Small intestine (tissue), 7 donors: ENCODE measurements around the gene C15orf61. TPM values are rescaled to one million over a fixed set of nuclear protein-coding genes. Genes with fewer than 3 reads are reported as not detected.

Experiments
- DNase-seq, 2 donors: peaks; one replicate each; pipeline versions ENCODE4 v3.0.0 to v3.0.0-alpha.2; 2013
- FAIRE-seq: peaks from 2 replicates; lab custom pipeline; 2012; peaks lifted over from hg19 to GRCh38; lab: Jason Lieb, UNC
- H3K27ac ChIP-seq, 3 donors: one replicate each; pipeline ENCODE4 v1.5.1; 2013; ENCODE audit warnings: low read length in 2 of 3, mild to moderate bottlenecking in 2 of 3, control low read depth in 1 of 3, inconsistent platforms in 1 of 3, low read depth in 1 of 3, moderate library complexity in 1 of 3
- H3K27me3 ChIP-seq, 3 donors: one replicate each; pipeline ENCODE4 v1.6.1; 2013; ENCODE audit warnings: low read length in 3 of 3, inconsistent platforms in 1 of 3; ENCODE audit not compliant: control insufficient read depth in 3 of 3, insufficient read depth in 3 of 3
- H3K36me3 ChIP-seq, 3 donors: one replicate each; pipeline ENCODE4 v1.6.1; 2013; ENCODE audit warnings: low read length in 3 of 3, inconsistent platforms in 1 of 3, low read depth in 1 of 3, mild to moderate bottlenecking in 1 of 3, moderate library complexity in 1 of 3; ENCODE audit not compliant: control insufficient read depth in 3 of 3, insufficient read depth in 2 of 3
- H3K4me1 ChIP-seq, 3 donors: one replicate each; pipeline ENCODE4 v1.6.1; 2013; ENCODE audit warnings: low read length in 2 of 3, inconsistent platforms in 1 of 3, low read depth in 1 of 3, mild to moderate bottlenecking in 1 of 3, moderate library complexity in 1 of 3; ENCODE audit not compliant: control insufficient read depth in 3 of 3, insufficient read depth in 2 of 3
- H3K4me3 ChIP-seq, 3 donors: one replicate each; pipeline ENCODE4 v1.5.1; 2013; ENCODE audit warnings: low read length in 3 of 3, control low read depth in 1 of 3, inconsistent platforms in 1 of 3, low read depth in 1 of 3, mild to moderate bottlenecking in 1 of 3, moderate library complexity in 1 of 3
- H3K9me3 ChIP-seq, 2 donors: one replicate each; pipeline ENCODE4 v1.6.1; 2013; ENCODE audit warnings: low read depth in 1 of 2, low read length in 1 of 2; ENCODE audit not compliant: control insufficient read depth in 2 of 2, insufficient read depth in 1 of 2
- WGBS, 3 donors: extraction: QIAGEN DNeasy Blood & Tissue Kit; methylation state at CpG; one replicate each; pipeline ENCODE4 v1.1.7; 2013; 5-methylcytosine and 5-hydroxymethylcytosine counted together
- polyA plus RNA-seq, 4 donors: library from polyadenylated mRNA; stranded (reverse) in 3 of 4; unstranded in 1 of 4; fragments of 200-250 nt in 3 of 4; fragments of 120-200 nt in 1 of 4; gene quantifications; one replicate each; pipeline versions ENCODE4 v1.2.1 to v1.2.3, GENCODE V29; 2013
- donor health status: healthy with polysubstance abuse.
- donor health status: control.
- donor health status: control.
- donor health status: Bipolar disorder and iron deficiency.
- donor health status: healthy.

C15orf61 gene
- polyA plus RNA-seq, 4 donors: 2.2 to 4.5 (median 2.8) TPM

DNA sequence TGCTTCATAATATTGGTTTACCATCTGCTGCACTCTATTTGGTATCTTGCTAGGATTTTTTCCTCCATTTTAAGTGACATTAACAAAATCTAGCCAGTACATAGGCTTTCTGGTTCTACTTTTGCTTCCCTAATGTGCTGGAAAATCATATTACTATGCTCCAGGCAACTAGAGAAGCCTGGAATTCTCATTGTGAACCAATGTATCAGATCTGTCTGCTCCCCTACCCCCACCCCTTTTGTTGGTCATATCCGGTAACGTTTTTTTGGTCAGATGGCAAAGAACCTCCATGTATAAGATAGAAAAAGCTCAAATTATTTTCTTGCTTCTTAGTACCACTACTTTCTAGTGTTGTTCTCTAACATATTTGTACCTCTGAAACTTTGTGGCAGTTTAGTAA, 38.6 kb downstream of the C15orf61 start:
- Histone ChIP-seq H3K36me3 (peaks cover 0 to 9% (median 7%) of the 10 kb centered on the region in 3 donors), H3K9me3 (no peaks in the 10 kb centered on the region), H3K27ac (no peak overlapping the region), H3K27me3 (no peaks in the 10 kb centered on the region), H3K4me1 (no peaks in the 10 kb centered on the region), H3K4me3 (no peak overlapping the region)
- FAIRE-seq: no peak
- WGBS, 3 donors: 99 to 100% (median 100%) methylated on average over 2 of the region's 2 CpGs
- DNase-seq: no peak

DNA sequence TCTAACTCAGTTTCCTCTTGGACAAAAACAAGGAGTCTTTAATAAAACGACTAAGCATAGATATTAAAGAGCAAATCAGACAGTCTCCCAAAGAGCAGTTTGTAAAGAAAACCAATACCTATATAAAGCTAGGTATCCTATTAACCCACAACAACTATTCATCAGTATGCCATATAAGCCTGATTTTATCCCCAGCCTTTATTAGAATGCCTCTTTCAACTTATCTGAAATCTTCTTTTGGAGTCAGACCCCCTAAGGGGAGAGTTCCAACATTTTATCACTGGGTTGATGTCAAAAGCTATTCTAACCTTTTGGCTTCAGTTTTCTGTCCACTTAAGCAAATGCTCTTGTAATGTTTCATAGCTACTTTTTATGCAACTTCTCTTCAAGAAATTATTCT, 39.4 kb downstream of the C15orf61 start:
- Histone ChIP-seq H3K4me3 (no peak overlapping the region), H3K36me3 (peaks cover 0 to 7% (median 5%) of the 10 kb centered on the region in 3 donors)

DNA sequence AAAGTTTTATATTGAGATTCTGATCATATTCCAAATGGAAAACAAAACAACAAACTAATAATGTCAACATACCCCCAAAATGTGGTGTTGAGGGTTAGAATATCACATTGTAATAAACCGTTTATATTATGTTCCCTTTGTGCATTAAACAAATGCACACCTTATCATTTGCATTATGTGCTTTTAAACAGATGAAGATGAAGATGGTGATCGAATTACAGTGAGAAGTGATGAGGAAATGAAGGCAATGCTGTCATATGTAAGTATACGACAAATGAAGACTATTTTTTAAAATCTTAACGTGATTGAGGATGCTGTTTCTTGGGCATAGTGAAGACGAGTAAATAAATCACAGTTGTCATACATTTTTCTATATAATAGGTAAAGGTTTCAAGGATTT, 42.2 kb downstream of the C15orf61 start:
- no peak overlapping the region for H3K4me3 ChIP-seq
- 92 to 96% (median 94%) methylated on average over 5 of the region's 5 CpGs for whole genome bisulfite sequencing, 3 donors
- DNase-seq (no peak), FAIRE-seq (no peak)
- peaks cover 0 to 8% (median 6%) of the 10 kb centered on the region in 3 donors for H3K36me3 ChIP-seq
- H3K27ac ChIP-seq: no peak overlapping the region
- H3K4me1 ChIP-seq: no peaks in the 10 kb centered on the region
- no peaks in the 10 kb centered on the region for H3K9me3 ChIP-seq
- H3K27me3 ChIP-seq: no peaks in the 10 kb centered on the region

More for the DNA sequence above, 39.4 kb downstream of the C15orf61 start:
- no peak overlapping the region for H3K27ac ChIP-seq
- no peaks in the 10 kb centered on the region for H3K4me1 ChIP-seq
- no peak for FAIRE-seq
- no peak for DNase-seq
- no peaks in the 10 kb centered on the region for H3K9me3 ChIP-seq
- H3K27me3 ChIP-seq: no peaks in the 10 kb centered on the region
- WGBS, 3 donors: 89 to 93% (median 93%) methylated on average over 1 of the region's 1 CpG

DNA sequence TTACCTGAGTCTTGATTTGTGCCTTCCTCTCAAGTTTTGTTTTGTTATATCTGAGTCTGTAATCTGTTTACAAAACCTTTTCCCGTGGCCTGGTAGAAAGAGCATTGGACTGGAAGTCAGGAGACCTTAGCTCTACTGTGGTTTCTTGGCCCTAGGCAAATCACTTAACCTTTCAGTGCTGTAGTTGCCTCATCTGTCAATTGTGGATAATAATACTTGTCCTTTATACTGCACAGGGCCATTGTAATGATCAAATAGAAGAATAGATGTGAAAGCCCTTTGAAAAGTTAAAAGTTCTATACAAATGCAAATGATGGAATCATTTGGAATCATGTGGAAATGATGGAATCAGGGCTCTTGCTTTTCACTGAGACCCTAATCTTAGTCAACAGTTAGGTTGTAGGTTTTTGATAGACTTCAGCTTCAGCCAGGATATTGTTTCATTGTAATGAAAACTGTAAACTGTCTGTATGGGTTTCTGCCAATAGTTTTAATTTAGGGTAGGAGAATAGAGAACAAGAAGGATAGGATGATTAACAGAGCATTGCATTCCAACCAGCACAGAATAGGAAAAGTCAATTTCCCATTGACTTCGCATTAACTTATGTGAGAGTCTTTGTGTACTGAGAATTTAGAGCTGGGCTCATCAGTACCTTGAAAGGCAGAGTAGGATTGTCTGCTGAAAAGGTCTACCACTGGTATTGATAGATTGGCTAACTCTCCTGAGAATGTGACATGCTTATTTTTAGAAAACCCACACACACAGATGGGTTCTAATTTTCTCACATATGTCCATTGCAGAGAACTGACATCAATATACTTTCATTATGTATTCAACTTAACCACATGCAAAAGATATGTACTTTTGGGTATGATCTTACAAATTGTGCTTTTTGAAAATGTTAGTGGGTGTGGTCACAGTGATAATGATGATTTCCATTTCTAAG, 43.4 kb downstream of the C15orf61 start:
- Histone ChIP-seq H3K4me1 (no peaks in the 10 kb centered on the region), H3K9me3 (no peaks in the 10 kb centered on the region), H3K27ac (no peak overlapping the region), H3K36me3 (peaks cover 0 to 2% (median 0%) of the 10 kb centered on the region in 3 donors), H3K27me3 (no peaks in the 10 kb centered on the region), H3K4me3 (no peak overlapping the region)
- DNase-seq (no peak), FAIRE-seq (peak; percentile 41)
- WGBS, 3 donors: 82% methylated on average over 2 of the region's 2 CpGs

DNA sequence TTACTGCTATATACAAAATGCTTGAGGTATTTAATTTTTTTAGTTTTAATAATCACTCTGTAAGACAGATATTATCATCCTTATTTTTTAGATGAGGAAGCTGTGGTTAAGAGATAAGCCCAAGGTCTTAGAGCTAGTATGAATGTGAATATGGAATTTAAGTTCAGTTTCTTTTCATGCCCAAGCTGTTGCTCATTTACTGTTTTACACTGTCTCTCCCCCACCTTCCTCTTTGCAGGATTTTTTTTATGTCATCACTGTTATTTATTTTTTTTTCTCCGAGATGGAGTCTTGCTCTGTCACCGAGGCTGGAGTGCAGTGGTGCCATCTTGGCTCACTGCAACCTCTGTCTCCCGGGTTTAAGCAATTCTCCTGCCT, 44.0 kb downstream of the C15orf61 start:
- Histone ChIP-seq H3K36me3 (peaks cover 0 to 2% (median 0%) of the 10 kb centered on the region in 3 donors), H3K27ac (no peak overlapping the region), H3K4me3 (no peak overlapping the region), H3K9me3 (no peaks in the 10 kb centered on the region), H3K4me1 (peaks cover 0 to 7% (median 4%) of the 10 kb centered on the region in 3 donors), H3K27me3 (no peaks in the 10 kb centered on the region)
- no peak for FAIRE-seq
- 83 to 87% (median 86%) methylated on average over 3 of the region's 3 CpGs for WGBS, 3 donors
- DNase-seq: no peak

DNA sequence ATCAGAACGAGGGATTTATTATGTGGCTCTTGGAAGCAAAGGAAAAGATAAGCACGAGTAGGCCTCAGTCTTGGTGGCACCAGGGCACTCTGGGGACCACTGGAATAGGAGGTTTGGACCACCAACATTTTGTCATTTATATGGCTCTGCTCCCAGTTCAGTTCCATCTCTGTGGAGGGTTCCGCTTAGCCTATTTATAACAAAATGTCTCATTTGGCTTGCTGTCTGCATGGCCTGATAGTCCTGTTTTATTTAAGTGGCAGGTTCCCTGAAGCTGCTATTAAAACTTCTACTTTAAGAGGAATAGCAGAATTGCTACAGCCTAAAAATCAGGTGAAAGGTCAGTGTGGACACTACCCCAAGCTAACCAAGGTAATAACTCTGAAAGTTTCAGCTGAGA, 48.7 kb downstream of the C15orf61 start:
- no peak overlapping the region for H3K4me3 ChIP-seq
- no peaks in the 10 kb centered on the region for H3K27me3 ChIP-seq
- peak overlapping the region in 1 of 3 donors; percentile 64 for H3K27ac ChIP-seq
- FAIRE-seq (no peak), DNase-seq (no peak)
- peaks cover 0 to 8% (median 0%) of the 10 kb centered on the region in 3 donors for H3K36me3 ChIP-seq
- H3K9me3 ChIP-seq: no peaks in the 10 kb centered on the region
- WGBS, 3 donors: 61 to 75% (median 71%) methylated on average over 3 of the region's 3 CpGs
- peaks cover 0 to 25% (median 7%) of the 10 kb centered on the region in 3 donors for H3K4me1 ChIP-seq

DNA sequence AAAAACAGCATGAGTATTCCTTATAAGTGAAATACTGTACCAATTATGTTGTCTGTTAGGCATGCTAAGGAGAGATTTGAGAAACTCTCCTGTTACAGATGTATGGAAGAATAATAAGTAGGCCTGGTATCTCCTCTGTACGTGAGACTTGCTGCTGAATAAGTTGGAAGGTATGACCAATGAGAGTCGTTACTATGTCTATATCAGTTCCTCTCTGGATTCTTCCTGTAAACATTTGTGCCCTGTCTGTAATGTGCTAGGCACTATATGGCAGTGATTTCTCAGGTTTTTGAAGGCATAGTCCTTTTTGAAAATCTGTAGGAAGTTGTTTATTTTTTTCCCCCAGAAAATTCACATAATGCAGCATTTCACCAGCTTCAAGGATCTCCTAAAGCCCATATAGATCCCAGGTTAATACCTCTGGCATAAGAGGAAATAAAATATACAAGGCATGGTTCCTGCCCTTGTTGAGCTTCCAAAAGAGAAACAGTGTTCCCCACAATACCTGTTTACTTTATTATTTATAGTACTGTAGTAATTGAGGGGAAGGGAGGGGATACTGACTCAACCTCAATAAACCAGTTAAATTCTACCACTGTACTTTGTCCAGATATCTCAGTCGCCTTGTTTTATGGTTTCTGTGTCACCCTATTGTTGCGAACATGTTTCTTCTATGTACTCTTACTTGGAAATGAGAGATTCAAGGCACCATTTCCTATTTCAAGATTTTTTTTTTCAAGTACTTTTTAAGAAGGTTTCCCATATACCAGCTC, 50.1 kb downstream of the C15orf61 start:
- H3K27ac ChIP-seq: peak overlapping the region; percentile 77 to 88 (median 82)
- 22 to 59% (median 48%) methylated on average over 4 of the region's 4 CpGs for WGBS, 3 donors
- peak; percentile 78 to 91 for DNase-seq
- H3K4me3 ChIP-seq: no peak overlapping the region
- peaks cover 0 to 25% (median 7%) of the 10 kb centered on the region in 3 donors for H3K4me1 ChIP-seq
- peaks cover 0 to 5% (median 0%) of the 10 kb centered on the region in 3 donors for H3K36me3 ChIP-seq
- no peaks in the 10 kb centered on the region for H3K9me3 ChIP-seq
- H3K27me3 ChIP-seq: no peaks in the 10 kb centered on the region
- FAIRE-seq: peak; percentile 71
